ENCODE measurements around the gene BACE2. TPM values are rescaled to one million over a fixed set of nuclear protein-coding genes. Genes with fewer than 3 reads are reported as not detected.
A peak's percentile ranks its signal among the peaks of the same experiment; 100 is the strongest.

Gene BACE2
- total RNA-seq, 2 experiments from 2014 or later, result 0.77 to 1.1 TPM

- peaks cover 32% of the 10 kb centered on the region for H3K27me3 Mint-ChIP-seq
- H3K36me3 Mint-ChIP-seq, result no peaks in the 10 kb centered on the region
- no peaks in the 10 kb centered on the region for H3K9me3 Mint-ChIP-seq
- H3K27ac Mint-ChIP-seq, result no peak overlapping the region
- H3K4me3 Mint-ChIP-seq, result no peak overlapping the region
- intact Hi-C loops (cut with micrococcal nuclease), result no loop called here
- peaks cover 3% of the 10 kb centered on the region for H3K4me1 Mint-ChIP-seq (ENCODE audit: low read depth)
- ChIA-PET POLR2A (no interaction called here), CTCF (interaction anchor here (1.2 kb wide), 1 partner anchor 35 kb away, joined by 3 read pairs; no protein-coding TSS in a partner anchor)
- DNase-seq, result no peak
Measured at GRCh38 chr21:41318218-41318617, 150.3 kb downstream of the BACE2 start.

GRCh38 chr21:41319273-41319672 is 151.3 kb downstream of the BACE2 start:
- intact Hi-C loops (cut with micrococcal nuclease), result no loop called here
- ChIA-PET CTCF (interaction anchor here (1.3 kb wide), 1 partner anchor 36 kb away, joined by 3 read pairs; no protein-coding TSS in a partner anchor), POLR2A (no interaction called here)
- Mint-ChIP-seq H3K9me3 (no peaks in the 10 kb centered on the region), H3K27ac (no peak overlapping the region), H3K36me3 (no peaks in the 10 kb centered on the region), H3K27me3 (peaks cover 32% of the 10 kb centered on the region), H3K4me1 (ENCODE audit: low read depth) (peaks cover 3% of the 10 kb centered on the region), H3K4me3 (no peak overlapping the region)
- DNase-seq, result no peak

DNA sequence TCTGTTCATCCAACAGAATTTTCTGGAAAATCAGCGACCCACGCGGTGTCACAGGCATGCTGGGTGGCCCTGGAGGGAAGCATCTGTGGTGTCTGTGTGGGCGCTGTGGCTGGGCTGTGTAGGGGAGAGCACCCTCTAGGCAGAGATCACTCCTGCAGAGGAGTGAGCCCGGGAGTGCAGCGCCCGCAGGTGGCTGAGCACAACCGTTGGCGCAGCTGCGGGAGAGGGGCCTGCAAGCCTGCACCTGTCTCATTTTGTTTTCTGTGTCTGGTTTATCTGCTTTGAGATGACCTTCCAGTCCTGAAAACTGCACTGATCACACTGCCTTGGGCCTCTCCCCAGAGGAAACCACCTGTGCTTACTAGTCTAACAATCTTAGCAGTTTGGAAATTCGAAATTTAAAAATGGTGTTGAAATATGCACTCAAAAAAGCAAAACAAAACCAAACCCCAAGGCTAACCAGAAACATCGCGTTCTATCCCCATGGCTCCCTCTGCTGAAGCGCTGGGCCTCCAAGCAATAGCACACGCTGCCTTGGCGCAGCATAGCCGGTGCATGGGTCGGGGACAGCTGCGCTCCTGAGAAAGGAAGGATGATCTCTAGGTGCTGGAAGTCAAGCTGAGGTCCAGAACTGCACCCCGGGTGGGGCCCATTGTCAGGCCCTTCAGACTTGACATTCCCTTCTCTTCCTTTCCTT is 153.4 kb downstream of the BACE2 start:
- CTCF ChIA-PET, result no interaction called here
- intact Hi-C loops (cut with micrococcal nuclease), result no loop called here

GRCh38 chr21:41321908-41322495 is 154.0 kb downstream of the BACE2 start:
- Mint-ChIP-seq H3K9me3 (no peaks in the 10 kb centered on the region), H3K4me1 (ENCODE audit: low read depth) (peaks cover 3% of the 10 kb centered on the region), H3K4me3 (no peak overlapping the region), H3K36me3 (no peaks in the 10 kb centered on the region), H3K27ac (no peak overlapping the region), H3K27me3 (peaks cover 15% of the 10 kb centered on the region)
- DNase-seq, result no peak
- POLR2A ChIA-PET, result no interaction called here
- intact Hi-C loops (cut with micrococcal nuclease), result no loop called here
- CTCF ChIA-PET, result no interaction called here

More for the DNA sequence above, 153.4 kb downstream of the BACE2 start:
- POLR2A ChIA-PET, result no interaction called here
- Mint-ChIP-seq H3K27me3 (peaks cover 15% of the 10 kb centered on the region), H3K27ac (no peak overlapping the region), H3K4me3 (no peak overlapping the region), H3K36me3 (no peaks in the 10 kb centered on the region), H3K9me3 (no peaks in the 10 kb centered on the region), H3K4me1 (ENCODE audit: low read depth) (peaks cover 3% of the 10 kb centered on the region)
- DNase-seq, result peak; percentile 24

GRCh38 chr21:41322496-41323382 is 154.8 kb downstream of the BACE2 start:
- ChIA-PET POLR2A (no interaction called here), CTCF (no interaction called here)
- Mint-ChIP-seq H3K27ac (no peak overlapping the region), H3K27me3 (peaks cover 8% of the 10 kb centered on the region), H3K4me3 (no peak overlapping the region), H3K36me3 (no peaks in the 10 kb centered on the region), H3K9me3 (no peaks in the 10 kb centered on the region), H3K4me1 (ENCODE audit: low read depth) (no peaks in the 10 kb centered on the region)
- DNase-seq, result no peak
- intact Hi-C loops (cut with micrococcal nuclease), result no loop called here

- CTCF ChIA-PET, result no interaction called here
- intact Hi-C loops (cut with micrococcal nuclease), result no loop called here
- Mint-ChIP-seq H3K4me1 (ENCODE audit: low read depth) (no peaks in the 10 kb centered on the region), H3K9me3 (no peaks in the 10 kb centered on the region), H3K4me3 (no peak overlapping the region), H3K27me3 (no peaks in the 10 kb centered on the region), H3K27ac (no peak overlapping the region), H3K36me3 (no peaks in the 10 kb centered on the region)
- no peak for DNase-seq
- POLR2A ChIA-PET, result no interaction called here
Measured at GRCh38 chr21:41325138-41325912, 157.4 kb downstream of the BACE2 start.

DNA sequence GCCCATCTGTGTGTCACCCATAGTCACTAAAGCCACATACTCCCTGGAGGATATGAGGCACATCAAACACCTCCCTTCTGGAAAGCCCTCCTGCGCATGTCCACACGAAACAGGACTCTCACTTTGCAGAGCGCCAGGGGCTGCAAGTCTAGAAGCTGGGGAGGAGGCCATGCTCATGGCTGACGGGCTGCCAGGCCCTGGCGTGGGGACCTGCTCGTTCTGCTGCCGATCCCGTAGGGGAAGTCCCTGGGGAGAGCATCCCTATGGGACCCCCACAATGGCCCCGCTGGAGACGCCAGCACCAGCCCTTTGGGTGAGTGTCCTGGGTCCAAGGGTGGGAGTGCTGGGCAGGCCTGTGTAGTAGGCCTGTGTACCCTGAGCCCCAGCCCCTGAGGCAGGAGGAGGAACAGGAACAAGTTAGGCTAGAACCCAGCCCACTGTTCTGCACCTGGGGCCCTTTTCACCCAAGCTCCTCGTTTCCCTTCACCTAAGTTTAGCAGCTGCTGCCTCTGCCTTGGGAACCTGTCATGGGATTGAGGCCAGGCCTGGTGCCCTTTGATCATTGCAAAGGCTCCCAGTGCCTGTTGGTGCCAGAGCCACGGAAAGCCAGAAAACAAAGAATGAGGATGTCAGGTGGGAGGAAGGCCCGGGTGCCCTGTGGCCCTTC is 158.6 kb downstream of the BACE2 start:
- no peak for DNase-seq
- intact Hi-C loops (cut with micrococcal nuclease), result no loop called here
- Mint-ChIP-seq H3K36me3 (no peaks in the 10 kb centered on the region), H3K4me1 (ENCODE audit: low read depth) (no peaks in the 10 kb centered on the region), H3K27me3 (no peaks in the 10 kb centered on the region), H3K27ac (no peak overlapping the region), H3K4me3 (no peak overlapping the region), H3K9me3 (no peaks in the 10 kb centered on the region)
- CTCF ChIA-PET, result no interaction called here
- POLR2A ChIA-PET, result no interaction called here

- Mint-ChIP-seq H3K27ac (no peak overlapping the region), H3K4me3 (no peak overlapping the region)
- CTCF ChIA-PET, result no interaction called here
Measured at GRCh38 chr21:41327753-41328152, 159.8 kb downstream of the BACE2 start.

DNA sequence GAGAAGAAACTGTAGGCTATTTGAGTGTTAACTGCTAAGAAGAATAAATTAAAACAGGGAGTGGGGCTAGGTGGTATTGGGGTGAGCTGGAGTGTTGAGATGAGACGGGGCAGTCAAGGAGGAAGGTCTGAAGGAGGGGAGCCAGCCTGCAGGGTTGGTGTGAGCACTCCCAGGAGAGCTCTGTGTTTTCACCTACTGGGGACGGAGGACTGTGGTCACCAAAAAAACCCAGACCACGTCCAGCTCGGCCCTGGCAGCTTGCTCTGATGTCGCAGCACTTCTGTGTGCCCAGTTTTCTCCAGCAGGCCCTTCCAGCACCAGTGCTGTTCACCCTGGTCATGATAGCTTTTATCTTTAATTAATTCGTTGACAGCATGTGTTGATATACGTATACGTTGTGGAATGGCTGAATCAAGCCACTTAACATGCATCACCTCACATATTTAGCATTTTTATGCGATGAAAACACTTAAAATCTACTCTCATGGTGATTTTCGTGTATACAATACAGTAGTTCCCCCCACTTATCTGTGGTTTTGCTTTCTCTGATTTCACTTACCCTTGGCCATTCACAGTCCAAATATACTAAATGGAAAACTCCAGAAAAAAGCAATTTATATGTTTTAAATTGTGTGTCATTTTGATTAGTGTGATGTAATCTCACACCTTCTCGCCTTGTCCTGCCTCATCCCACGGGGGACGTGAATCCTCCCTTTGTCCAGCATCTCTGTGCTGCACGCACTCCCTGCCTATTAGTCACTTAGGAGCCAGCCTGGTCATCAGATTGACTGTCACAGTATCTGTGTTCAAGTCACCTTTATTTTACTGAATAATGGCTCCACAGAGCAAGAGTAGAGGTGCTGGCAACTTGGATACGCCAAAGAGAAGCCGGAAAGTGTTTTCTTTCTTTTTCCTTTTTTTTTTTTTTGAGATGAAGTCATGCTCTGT is 161.0 kb downstream of the BACE2 start:
- DNase-seq, result no peak
- Mint-ChIP-seq H3K9me3 (peaks cover 7% of the 10 kb centered on the region), H3K36me3 (peaks cover 1% of the 10 kb centered on the region), H3K4me3 (no peak overlapping the region), H3K27me3 (peaks cover 2% of the 10 kb centered on the region), H3K27ac (no peak overlapping the region), H3K4me1 (ENCODE audit: low read depth) (no peaks in the 10 kb centered on the region)
- POLR2A ChIA-PET, result no interaction called here
- intact Hi-C loops (cut with micrococcal nuclease), result no loop called here
- CTCF ChIA-PET, result no interaction called here

More at GRCh38 chr21:41327753-41328152, 159.8 kb downstream of the BACE2 start:
- POLR2A ChIA-PET, result no interaction called here
- H3K27me3 Mint-ChIP-seq, result peaks cover 2% of the 10 kb centered on the region
- no peaks in the 10 kb centered on the region for H3K9me3 Mint-ChIP-seq
- intact Hi-C loops (cut with micrococcal nuclease), result no loop called here
- DNase-seq, result no peak
- no peaks in the 10 kb centered on the region for H3K4me1 Mint-ChIP-seq (ENCODE audit: low read depth)
- H3K36me3 Mint-ChIP-seq, result no peaks in the 10 kb centered on the region

Data from activated CD4-positive, alpha-beta memory T cell treated with anti-CD3 and anti-CD28 coated beads for 36 hours (primary cell).